Measurements from ENCODE around the gene GPR143. TPM values are rescaled to one million over a fixed set of nuclear protein-coding genes. Genes with fewer than 3 reads are reported as not detected.

Gene GPR143
- total and polyA plus RNA-seq, 10 of the 15 experiments (the other 5 are each of a cell fraction or from before 2014, with no cell fraction given): 0.05 to 0.31 (median 0.15) TPM; not detected in 5

DNA sequence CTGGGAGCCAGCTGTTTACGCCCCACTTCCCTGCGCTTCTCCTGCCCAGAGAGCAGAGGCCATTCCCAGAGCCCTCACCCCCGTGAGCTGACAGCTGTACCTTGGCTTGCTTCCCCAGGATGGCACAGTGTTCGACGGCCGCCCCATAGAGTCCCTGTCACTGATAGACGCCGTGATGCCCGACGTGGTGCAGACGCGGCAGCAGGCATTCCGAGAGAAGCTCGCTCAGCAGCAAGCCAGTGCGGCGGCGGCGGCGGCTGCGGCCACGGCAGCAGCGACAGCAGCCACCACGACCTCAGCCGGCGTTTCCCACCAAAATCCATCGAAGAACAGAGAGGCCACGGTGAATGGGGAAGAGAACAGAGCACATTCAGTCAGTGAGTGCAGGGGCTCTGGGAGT is 77.7 kb downstream of the GPR143 start:
- DNase-seq (ENCODE audit: low read depth, low spot score) (no peak), ATAC-seq (no peak), FAIRE-seq (no peak)
- Histone ChIP-seq H4K20me1 (ENCODE audit: control insufficient read depth, insufficient read depth) (no peaks in the 10 kb centered on the region), H3K4me2 (ENCODE audit: control insufficient read depth, insufficient read depth) (no peak overlapping the region), H3K27ac (ENCODE audit: control insufficient read depth, insufficient read depth) (no peak overlapping the region), H2AFZ (ENCODE audit: control insufficient read depth, low read depth, low read length) (no peak overlapping the region), H3K36me3 (ENCODE audit: control insufficient read depth in 2 of 2, insufficient read depth in 2 of 2, low read length in 1 of 2) (peaks cover 0 to 2% of the 10 kb centered on the region in 2 experiments; a peak in 1 of 4 replicates), H3K4me3 (no peak overlapping the region), H3K79me2 (ENCODE audit: control insufficient read depth, insufficient read depth, low read length) (no peaks in the 10 kb centered on the region), H3K9ac (ENCODE audit: control insufficient read depth, insufficient read depth, low read length) (no peak overlapping the region), H3K27me3 (replicated peaks in 1 of 2; ENCODE audit: control insufficient read depth in 2 of 2, insufficient read depth in 2 of 2, low read length in 1 of 2) (no peaks in the 10 kb centered on the region), H3K9me3 (replicated peaks; ENCODE audit: control insufficient read depth, insufficient read depth, low read length) (no peaks in the 10 kb centered on the region; the same call in 2 of the 3 replicates), H3K4me1 (ENCODE audit: control insufficient read depth, insufficient read depth, low read length) (no peaks in the 10 kb centered on the region)
- in situ Hi-C loops (cut with MboI): no loop called here
- ChIA-PET SMC1A (ENCODE audit: uncharacterized antibody, unreplicated experiment) (no interaction called here), POLR2A (no interaction called here), RAD21 (ENCODE audit: unreplicated experiment) (no interaction called here), CTCF (no interaction called here)
- intact Hi-C loops (cut with micrococcal nuclease; ENCODE audit: unreplicated experiment): no loop called here
- TF ChIP-seq WRNIP1 (IDR thresholded peaks at IDR 0.05; ENCODE audit: borderline replicate concordance, low read depth, low read length) (no peak), BRCA1 (IDR thresholded peaks at IDR 0.05; ENCODE audit: low read depth, low read length) (no peak), MTA3 (IDR thresholded peaks at IDR 0.05; ENCODE audit: borderline replicate concordance, low read length) (no peak), ETV6 (conservative IDR thresholded peaks at IDR 0.05 in 1 of 2, IDR thresholded peaks at IDR 0.05 in 1 of 2; ENCODE audit: borderline replicate concordance in 1 of 2, low read depth in 1 of 2) (no peak), EZH2 (IDR thresholded peaks at IDR 0.05; ENCODE audit: borderline replicate concordance, control insufficient read depth, low read depth, low read length) (no peak), PAX5 (IDR thresholded peaks at IDR 0.05; ENCODE audit: borderline replicate concordance, low read depth, low read length) (no peak)
- BruUV-seq (replicated peaks): no TSS peak
- WGBS (ENCODE audit: insufficient coverage, insufficient replicate concordance, low lambda C conversion rate, missing lambda C conversion rate): 80% methylated on average over 26 of the region's 27 CpGs

GRCh38 chrX:9683350-9683749 is 82.3 kb downstream of the GPR143 start:
- Histone ChIP-seq H3K4me3 (no peak overlapping the region), H3K4me2 (ENCODE audit: control insufficient read depth, insufficient read depth) (no peak overlapping the region), H2AFZ (ENCODE audit: control insufficient read depth, low read depth, low read length) (no peak overlapping the region), H3K4me1 (ENCODE audit: control insufficient read depth, insufficient read depth, low read length) (no peaks in the 10 kb centered on the region), H3K9ac (ENCODE audit: control insufficient read depth, insufficient read depth, low read length) (no peak overlapping the region), H3K27ac (ENCODE audit: control insufficient read depth, insufficient read depth) (no peak overlapping the region), H3K79me2 (ENCODE audit: control insufficient read depth, insufficient read depth, low read length) (no peaks in the 10 kb centered on the region), H3K36me3 (ENCODE audit: control insufficient read depth in 2 of 2, insufficient read depth in 2 of 2, low read length in 1 of 2) (no peaks in the 10 kb centered on the region; a peak in 1 of 4 replicates), H4K20me1 (ENCODE audit: control insufficient read depth, insufficient read depth) (no peaks in the 10 kb centered on the region), H3K27me3 (replicated peaks in 1 of 2; ENCODE audit: control insufficient read depth in 2 of 2, insufficient read depth in 2 of 2, low read length in 1 of 2) (no peaks in the 10 kb centered on the region), H3K9me3 (replicated peaks; ENCODE audit: control insufficient read depth, insufficient read depth, low read length) (no peaks in the 10 kb centered on the region; the same call in 1 of the 3 replicates)
- 86% methylated on average over 9 of the region's 9 CpGs for WGBS (ENCODE audit: insufficient coverage, insufficient replicate concordance, low lambda C conversion rate, missing lambda C conversion rate)
- no peak for DNase-seq (ENCODE audit: low read depth, low spot score)
- ATAC-seq: no peak
- POLR2A ChIA-PET: no interaction called here
- in situ Hi-C loops (cut with MboI) (no loop called here), intact Hi-C loops (cut with micrococcal nuclease; ENCODE audit: unreplicated experiment) (no loop called here)
- CTCF ChIA-PET: no interaction called here
- SMC1A ChIA-PET (ENCODE audit: uncharacterized antibody, unreplicated experiment): interaction anchor here (1.2 kb wide), 1 partner anchor 29 kb away, joined by 3 read pairs; no protein-coding TSS in a partner anchor
- BruUV-seq (replicated peaks): no TSS peak
- RAD21 ChIA-PET (ENCODE audit: unreplicated experiment): no interaction called here
- no peak for FAIRE-seq
- TF ChIP-seq EED (IDR thresholded peaks at IDR 0.05; ENCODE audit: low read depth): no peak
- TF ChIP-seq ASH2L (IDR thresholded peaks at IDR 0.05; ENCODE audit: borderline replicate concordance, low read depth): no peak
- no peak for TF ChIP-seq POLR2AphosphoS2 (IDR thresholded peaks at IDR 0.05; ENCODE audit: low read depth, low read length)
- no peak for TF ChIP-seq FOXM1 (IDR thresholded peaks at IDR 0.05; ENCODE audit: low read depth, low read length)
- no peak for TF ChIP-seq TCF7 (IDR thresholded peaks at IDR 0.05; ENCODE audit: borderline replicate concordance)
- TF ChIP-seq YBX1 (IDR thresholded peaks at IDR 0.05): no peak
- TF ChIP-seq KAT2A (conservative IDR thresholded peaks at IDR 0.05; ENCODE audit: control insufficient read depth, low read depth, low read length): no peak
- no peak for TF ChIP-seq IRF4 (IDR thresholded peaks at IDR 0.05; ENCODE audit: low read depth, low read length)
- TF ChIP-seq, protein P1, sequence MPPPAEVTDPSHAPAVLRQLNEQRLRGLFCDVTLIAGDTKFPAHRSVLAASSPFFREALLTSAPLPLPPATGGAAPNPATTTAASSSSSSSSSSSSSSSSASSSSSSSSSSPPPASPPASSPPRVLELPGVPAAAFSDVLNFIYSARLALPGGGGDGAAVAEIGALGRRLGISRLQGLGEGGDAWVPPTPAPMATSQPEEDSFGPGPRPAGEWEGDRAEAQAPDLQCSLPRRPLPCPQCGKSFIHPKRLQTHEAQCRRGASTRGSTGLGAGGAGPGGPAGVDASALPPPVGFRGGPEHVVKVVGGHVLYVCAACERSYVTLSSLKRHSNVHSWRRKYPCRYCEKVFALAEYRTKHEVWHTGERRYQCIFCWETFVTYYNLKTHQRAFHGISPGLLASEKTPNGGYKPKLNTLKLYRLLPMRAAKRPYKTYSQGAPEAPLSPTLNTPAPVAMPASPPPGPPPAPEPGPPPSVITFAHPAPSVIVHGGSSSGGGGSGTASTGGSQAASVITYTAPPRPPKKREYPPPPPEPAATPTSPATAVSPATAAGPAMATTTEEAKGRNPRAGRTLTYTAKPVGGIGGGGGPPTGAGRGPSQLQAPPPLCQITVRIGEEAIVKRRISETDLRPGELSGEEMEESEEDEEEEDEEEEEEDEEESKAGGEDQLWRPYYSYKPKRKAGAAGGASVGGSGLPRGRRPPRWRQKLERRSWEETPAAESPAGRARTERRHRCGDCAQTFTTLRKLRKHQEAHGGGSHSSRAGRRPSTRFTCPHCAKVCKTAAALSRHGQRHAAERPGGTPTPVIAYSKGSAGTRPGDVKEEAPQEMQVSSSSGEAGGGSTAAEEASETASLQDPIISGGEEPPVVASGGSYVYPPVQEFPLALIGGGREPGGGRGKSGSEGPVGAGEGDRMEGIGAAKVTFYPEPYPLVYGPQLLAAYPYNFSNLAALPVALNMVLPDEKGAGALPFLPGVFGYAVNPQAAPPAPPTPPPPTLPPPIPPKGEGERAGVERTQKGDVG (CRISPR knock-in tag; IDR thresholded peaks at IDR 0.05): no peak
- no peak for TF ChIP-seq BCL11A (IDR thresholded peaks at IDR 0.05; ENCODE audit: low read depth, low read length)

Measured in GM12878 (cell line).